22Rv1 (cell line): ENCODE data around the gene ADAMTS20.

Experiments
- H3K27ac ChIP-seq: fragments of 450-650 bp; 2 replicates; pipeline ENCODE4 v1.5.1; 2017
- CTCF ChIP-seq: fragments of 450-650 bp; IDR thresholded peaks from 2 replicates; pipeline ENCODE4 v1.5.1; 2017; ENCODE audit warnings: mild to moderate bottlenecking
- ZFX ChIP-seq: fragments of 450-650 bp; IDR thresholded peaks from 2 replicates; pipeline ENCODE4 v1.6.1; 2017; ENCODE audit warnings: antibody characterized with exemption, borderline replicate concordance

The ADAMTS20 gene

GRCh38 chr12:43320281-43320680 is 231.7 kb downstream of the ADAMTS20 start:
- TF ChIP-seq CTCF (no peak), ZFX (no peak)
- H3K27ac ChIP-seq: no peak overlapping the region

DNA sequence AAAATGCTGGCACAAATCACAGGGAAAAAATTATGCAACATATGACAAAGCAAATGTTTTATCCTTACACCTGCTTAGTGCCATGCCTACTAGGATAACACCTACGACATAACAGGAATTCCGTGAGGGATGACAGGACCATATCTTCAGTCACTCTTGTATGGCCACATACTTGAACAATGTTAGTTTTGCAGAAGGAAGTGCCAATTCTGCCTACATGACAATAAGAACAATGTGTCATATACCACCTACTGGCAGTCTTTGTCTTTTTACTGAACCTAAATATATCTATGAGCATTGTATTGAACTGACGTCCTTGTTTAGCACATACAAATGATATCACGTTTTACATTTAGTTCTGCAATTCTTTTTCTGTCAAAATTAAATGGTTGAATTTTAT is 234.0 kb downstream of the ADAMTS20 start:
- TF ChIP-seq CTCF (no peak), ZFX (no peak)
- H3K27ac ChIP-seq: no peak overlapping the region

- no peak for TF ChIP-seq ZFX
- no peak for TF ChIP-seq CTCF
- no peak overlapping the region for H3K27ac ChIP-seq
These were observed 234.8 kb downstream of the ADAMTS20 start for GRCh38 chr12:43317156-43317555.

GRCh38 chr12:43316520-43316919 is 235.5 kb downstream of the ADAMTS20 start:
- no peak overlapping the region for H3K27ac ChIP-seq
- TF ChIP-seq ZFX (no peak), CTCF (no peak)

GRCh38 chr12:43315961-43316360 is 236.0 kb downstream of the ADAMTS20 start:
- H3K27ac ChIP-seq: no peak overlapping the region
- no peak for TF ChIP-seq CTCF
- TF ChIP-seq ZFX: no peak

DNA sequence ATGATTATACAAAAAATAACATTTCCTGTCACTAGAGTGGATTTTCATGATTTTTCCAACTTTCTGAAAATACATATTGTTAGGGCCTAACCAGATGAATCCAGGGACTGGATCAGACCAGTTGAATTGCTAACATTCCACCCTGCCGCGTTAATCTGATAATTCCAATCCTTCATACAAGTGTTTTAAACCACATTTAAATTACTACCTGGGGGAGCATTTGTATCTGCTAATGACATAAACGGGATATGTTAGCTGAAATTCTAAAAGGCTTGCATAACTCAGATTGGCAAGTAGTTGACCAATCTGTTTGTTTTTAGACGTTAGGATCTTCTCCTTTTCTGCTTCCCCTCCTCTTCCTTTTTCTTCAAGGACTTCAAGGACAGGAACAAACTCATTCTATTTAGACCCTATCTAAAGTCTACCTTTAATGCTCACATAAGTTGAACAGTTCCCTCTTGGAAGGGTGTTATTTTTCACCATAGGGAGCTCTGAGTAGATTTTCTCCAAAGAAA is 239.0 kb downstream of the ADAMTS20 start:
- TF ChIP-seq ZFX: no peak
- no peak for TF ChIP-seq CTCF
- H3K27ac ChIP-seq: no peak overlapping the region

DNA sequence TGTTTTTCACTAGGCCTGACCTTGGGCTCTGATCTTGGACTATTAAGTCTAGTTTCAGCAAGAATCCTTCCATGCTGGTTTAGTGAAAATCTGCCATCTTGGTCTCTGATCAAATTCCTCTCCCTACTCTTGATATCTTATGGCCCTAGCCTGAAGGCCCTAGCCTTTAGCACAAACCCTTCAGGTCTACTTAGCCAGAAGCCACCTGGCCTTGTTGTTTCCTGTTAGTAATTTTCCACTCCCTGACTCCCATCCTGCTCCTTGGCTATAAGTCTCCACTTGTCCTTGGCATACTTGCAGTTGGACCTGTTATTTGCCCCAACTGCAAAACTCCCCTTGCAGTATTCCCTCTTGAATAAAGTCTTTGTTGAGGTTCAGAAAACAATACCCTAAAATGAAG is 241.4 kb downstream of the ADAMTS20 start:
- H3K27ac ChIP-seq: no peak overlapping the region
- no peak for TF ChIP-seq ZFX
- TF ChIP-seq CTCF: no peak
